SJSA1 (cell line): ENCODE data around the gene PHRF1. TPM values are rescaled to one million over a fixed set of nuclear protein-coding genes. Genes with fewer than 3 reads are reported as not detected.
A peak's percentile ranks its signal among the peaks of the same experiment; 100 is the strongest.
"Not testable (repeated sequence)": the region's sequence is repeated elsewhere in the genome, so short reads cannot be mapped to it uniquely, and the experiment has no call there.

Experiments
- DNase-seq, 2 experiments: peaks; one replicate each; pipeline ENCODE4 v3.0.0-alpha.2; 2015 to 2020; ENCODE audit warnings: low spot score in 2 of 2, low read depth in 1 of 2
- H3K27ac ChIP-seq: fragments of 250-450 bp; sonication (Bioruptor Pico); 2 replicates; pipeline ENCODE4 v1.5.1; 2020; ENCODE audit warnings: mild to moderate bottlenecking, moderate library complexity
- H3K27me3 ChIP-seq: fragments of 250-450 bp; sonication (Bioruptor Pico); replicated peaks from 2 replicates; pipeline ENCODE4 v1.5.1; 2020; ENCODE audit warnings: mild to moderate bottlenecking, moderate library complexity
- H3K36me3 ChIP-seq: fragments of 250-450 bp; sonication (Bioruptor Pico); 2 replicates; pipeline ENCODE4 v1.5.1; 2020; ENCODE audit warnings: mild to moderate bottlenecking
- H3K4me1 ChIP-seq: fragments of 250-450 bp; sonication (Bioruptor Pico); replicated peaks from 2 replicates; pipeline ENCODE4 v1.6.1; 2021; ENCODE audit warnings: mild to moderate bottlenecking
- H3K4me3 ChIP-seq: fragments of 250-450 bp; sonication (Bioruptor Pico); 2 replicates; pipeline ENCODE4 v1.5.1; 2020; ENCODE audit warnings: mild to moderate bottlenecking
- H3K9me3 ChIP-seq: fragments of 250-450 bp; sonication (Bioruptor Pico); replicated peaks from 2 replicates; pipeline ENCODE4 v1.5.1; 2020; ENCODE audit warnings: mild to moderate bottlenecking
- total RNA-seq: library from RNA; depleted of rRNA; stranded (reverse); fragments of >200 nt; shearing (Covaris generic); gene quantifications from 2 replicates; pipeline ENCODE4 v1.2.3, GENCODE V29; 2014

Gene PHRF1
- total RNA-seq, 1 experiment from 2014 or later = 21.7 TPM

DNA sequence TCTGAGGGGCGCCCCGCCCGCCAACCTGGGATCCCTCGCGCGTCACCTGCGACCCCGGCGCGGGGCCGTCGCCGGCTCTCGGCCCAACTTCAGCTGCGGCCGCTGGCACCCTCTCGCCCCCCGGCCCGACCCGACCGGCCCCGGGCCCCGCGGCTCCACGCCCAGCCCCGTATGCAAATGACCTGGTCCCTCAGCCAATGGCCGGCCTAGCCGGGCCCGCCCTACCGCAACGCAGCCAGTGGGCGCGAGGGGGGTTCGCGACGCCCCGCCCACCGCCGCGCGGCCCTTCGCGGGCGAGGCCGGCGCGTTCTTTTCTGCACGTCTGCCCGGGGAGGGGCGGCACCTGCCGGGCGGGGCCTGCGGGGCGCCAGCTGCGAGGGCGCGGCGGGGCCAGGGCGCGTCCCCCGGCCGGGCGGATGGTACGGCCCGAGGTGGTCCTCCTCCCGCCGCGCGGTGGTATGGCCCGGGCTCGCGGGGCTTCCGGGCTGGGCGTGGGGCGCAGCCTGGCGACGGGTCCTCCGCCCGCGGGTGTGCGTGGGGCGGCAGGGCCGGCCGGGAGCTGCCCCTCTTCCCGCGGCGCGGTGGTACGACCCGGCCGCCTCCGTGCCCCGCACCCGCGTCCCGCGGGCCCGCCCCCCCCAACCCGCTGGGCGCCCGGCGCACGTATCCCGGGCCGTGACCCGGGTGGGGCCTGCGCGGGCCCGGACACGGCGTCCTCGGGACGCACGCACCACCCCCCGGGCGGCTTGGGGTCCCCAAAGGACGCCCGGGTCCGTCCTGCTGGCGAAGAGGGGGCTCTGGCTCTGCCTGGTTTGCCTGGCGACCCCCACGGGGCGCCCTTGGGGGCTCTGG is 7.7 kb upstream of the PHRF1 start:
- Histone ChIP-seq H3K27ac (no peak overlapping the region), H3K4me3 (peak overlapping the region; percentile 58), H3K9me3 (no peaks in the 10 kb centered on the region), H3K27me3 (no peaks in the 10 kb centered on the region), H3K4me1 (peaks cover 6% of the 10 kb centered on the region), H3K36me3 (no peaks in the 10 kb centered on the region)
- DNase-seq = peak; percentile 73 to 80

DNA sequence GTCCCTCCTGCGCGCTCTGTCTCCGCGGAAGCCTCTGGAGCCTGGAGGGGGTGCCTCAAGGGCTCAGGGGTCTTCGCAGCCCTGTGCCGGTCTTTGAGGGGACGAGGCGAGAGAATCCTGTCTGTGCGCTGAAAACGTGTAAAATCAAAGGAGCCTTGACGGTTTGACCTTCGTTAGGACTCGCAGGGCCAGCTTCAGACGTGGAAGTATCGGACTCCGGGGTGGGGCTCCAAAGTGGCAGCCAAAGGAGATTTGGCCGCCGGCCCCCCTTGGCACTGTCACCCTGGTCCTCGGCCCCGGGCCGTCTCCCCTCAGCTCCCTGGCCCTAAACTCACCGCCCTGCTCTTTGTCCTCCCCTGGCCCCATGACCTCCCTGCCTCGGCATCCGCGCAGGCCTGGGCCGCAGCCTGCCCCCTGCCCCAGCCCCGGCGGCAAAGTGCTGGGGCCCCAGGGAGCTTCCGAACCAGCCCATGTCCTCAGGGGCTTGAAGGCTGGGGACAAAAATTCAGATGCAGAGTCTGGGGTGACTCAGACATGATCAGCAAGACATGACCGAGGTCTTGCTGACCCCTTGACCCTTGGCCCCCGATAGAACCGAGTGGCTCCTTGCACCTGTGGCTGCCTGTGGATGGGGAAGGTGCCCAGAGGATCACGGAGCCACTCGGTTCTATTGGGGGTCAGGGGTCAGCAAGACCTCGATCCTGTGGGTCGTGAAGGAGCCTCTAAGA is 6.9 kb upstream of the PHRF1 start:
- peaks cover 6% of the 10 kb centered on the region for H3K4me1 ChIP-seq
- H3K27ac ChIP-seq = no peak overlapping the region
- no peaks in the 10 kb centered on the region for H3K9me3 ChIP-seq
- no peaks in the 10 kb centered on the region for H3K36me3 ChIP-seq
- H3K4me3 ChIP-seq = peak overlapping the region; percentile 58
- H3K27me3 ChIP-seq = no peaks in the 10 kb centered on the region
- DNase-seq = no peak

DNA sequence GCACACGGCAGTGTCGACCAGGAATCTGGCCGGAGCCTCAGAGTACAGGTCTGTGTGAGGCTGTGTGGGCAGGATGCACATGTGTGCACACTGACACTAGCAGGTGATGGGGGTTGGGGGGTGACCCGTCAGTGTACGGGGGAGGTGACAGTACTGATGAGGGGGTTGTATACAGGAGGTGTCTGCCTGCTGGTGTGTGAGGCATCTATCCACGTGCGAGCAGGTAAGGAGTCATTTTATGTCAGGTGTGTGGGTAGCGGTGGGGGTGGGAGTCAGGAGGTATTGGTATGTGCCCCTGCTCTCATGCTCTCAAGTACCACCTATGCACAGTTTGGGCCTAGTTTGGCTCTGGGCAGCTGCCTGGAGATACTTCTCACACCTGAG is 4.5 kb upstream of the PHRF1 start:
- H3K27ac ChIP-seq = no peak overlapping the region
- DNase-seq = no peak
- H3K36me3 ChIP-seq = no peaks in the 10 kb centered on the region
- H3K4me3 ChIP-seq = no peak overlapping the region
- peaks cover 7% of the 10 kb centered on the region; the same call in 1 of the 2 replicates for H3K27me3 ChIP-seq
- peaks cover 12% of the 10 kb centered on the region for H3K4me1 ChIP-seq
- no peaks in the 10 kb centered on the region for H3K9me3 ChIP-seq

DNA sequence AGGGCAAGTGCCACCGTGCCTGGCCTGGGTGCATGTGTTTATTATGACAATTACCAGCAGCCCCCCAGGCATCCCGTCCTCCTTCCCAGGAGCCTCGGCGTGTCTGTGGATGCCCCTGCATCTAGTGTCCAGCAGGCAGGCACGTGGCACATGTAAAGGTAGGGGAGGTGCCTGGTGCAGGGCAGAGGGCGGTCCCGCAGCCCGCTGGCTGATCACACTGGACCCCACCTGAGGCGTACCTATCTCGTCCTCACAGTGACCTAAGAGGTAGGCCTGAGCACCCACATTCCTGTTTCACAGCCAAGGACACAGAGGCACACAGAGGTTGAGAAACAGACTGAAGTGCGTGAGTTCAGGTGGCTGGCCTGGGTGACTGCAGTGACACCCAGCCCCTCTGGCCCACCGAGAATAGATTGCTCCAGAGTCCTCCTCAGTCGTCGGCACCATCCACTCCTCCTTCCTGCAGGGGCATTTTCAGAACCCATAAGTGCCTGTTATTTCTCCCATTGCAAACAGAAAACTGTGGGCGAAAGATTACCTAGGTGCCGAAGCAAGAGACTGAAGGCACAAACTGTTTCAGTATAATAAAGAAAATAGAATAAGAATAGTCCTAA is 3.0 kb upstream of the PHRF1 start:
- Histone ChIP-seq H3K27me3 (peaks cover 7% of the 10 kb centered on the region; the same call in 1 of the 2 replicates), H3K27ac (no peak overlapping the region), H3K9me3 (no peaks in the 10 kb centered on the region), H3K4me1 (peaks cover 18% of the 10 kb centered on the region), H3K4me3 (no peak overlapping the region), H3K36me3 (no peaks in the 10 kb centered on the region)
- DNase-seq = no peak

DNA sequence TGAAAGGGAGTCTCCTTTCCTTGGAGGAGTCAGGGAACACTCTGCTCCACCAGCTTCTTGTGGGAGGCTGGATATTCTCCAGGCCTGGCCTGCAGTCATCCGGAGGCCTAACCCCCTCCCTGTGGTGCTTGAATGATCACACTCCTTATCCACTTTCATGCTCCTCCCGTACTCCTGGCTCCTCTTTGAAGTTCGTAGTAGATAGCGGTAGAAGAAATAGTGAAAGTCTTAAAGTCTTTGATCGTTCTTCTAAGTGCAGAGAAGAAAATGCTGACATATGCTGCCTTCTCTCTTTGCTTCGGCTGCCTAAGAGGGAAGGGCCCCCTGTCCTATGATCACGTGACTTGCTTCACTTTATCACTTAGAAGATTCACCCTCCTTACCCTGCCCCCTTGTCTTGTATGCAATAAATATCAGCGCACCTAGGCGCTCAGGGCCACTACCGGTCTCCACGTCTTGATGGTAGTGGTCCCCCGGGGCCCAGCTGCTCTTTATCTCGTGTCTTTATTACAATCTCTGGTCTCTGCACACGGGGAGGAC is 2.2 kb upstream of the PHRF1 start:
- H3K27ac ChIP-seq, H3K9me3 ChIP-seq, H3K36me3 ChIP-seq, H3K27me3 ChIP-seq, H3K4me3 ChIP-seq, DNase-seq: not testable (repeated sequence)
- peaks cover 15% of the 10 kb centered on the region for H3K4me1 ChIP-seq

DNA sequence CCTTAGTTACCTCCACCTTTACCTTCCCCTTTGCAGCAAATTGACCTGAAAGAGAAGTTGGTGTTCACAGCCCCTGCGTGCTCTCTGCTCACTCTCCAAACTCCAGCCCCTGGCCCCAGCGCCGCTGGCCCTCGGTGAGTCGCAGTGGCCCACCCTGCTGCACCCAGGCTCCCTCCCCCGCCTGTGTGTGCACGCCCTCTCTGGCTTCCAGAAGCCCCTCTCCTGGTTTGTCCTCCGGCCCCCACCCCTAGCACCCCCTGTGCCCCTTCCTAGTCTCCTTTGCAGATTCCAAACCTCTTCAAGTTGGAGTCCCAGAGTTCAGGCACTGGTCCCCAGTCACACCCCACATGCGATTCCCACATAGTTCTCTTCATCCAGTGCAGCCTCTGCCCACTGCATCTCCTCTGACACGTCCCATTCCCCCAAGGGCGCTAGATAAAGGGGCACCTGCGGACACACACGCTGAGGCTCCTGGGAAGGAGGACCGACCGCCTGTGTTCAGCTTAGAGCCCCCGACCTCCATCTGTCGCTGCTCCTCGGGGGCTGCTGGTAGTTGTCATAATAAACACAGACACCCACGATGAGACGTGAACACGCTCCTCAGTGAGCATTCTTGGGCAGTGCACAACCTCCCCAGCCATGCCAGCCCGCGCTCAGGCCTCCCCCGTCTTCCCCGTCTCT is 1.5 kb upstream of the PHRF1 start:
- peaks cover 7% of the 10 kb centered on the region; the same call in 1 of the 2 replicates for H3K27me3 ChIP-seq
- no peak overlapping the region for H3K27ac ChIP-seq
- no peaks in the 10 kb centered on the region for H3K36me3 ChIP-seq
- no peak for DNase-seq
- H3K4me3 ChIP-seq = peak overlapping the region; percentile 42; the same call in 1 of the 2 replicates
- peaks cover 13% of the 10 kb centered on the region for H3K4me1 ChIP-seq
- no peaks in the 10 kb centered on the region for H3K9me3 ChIP-seq

DNA sequence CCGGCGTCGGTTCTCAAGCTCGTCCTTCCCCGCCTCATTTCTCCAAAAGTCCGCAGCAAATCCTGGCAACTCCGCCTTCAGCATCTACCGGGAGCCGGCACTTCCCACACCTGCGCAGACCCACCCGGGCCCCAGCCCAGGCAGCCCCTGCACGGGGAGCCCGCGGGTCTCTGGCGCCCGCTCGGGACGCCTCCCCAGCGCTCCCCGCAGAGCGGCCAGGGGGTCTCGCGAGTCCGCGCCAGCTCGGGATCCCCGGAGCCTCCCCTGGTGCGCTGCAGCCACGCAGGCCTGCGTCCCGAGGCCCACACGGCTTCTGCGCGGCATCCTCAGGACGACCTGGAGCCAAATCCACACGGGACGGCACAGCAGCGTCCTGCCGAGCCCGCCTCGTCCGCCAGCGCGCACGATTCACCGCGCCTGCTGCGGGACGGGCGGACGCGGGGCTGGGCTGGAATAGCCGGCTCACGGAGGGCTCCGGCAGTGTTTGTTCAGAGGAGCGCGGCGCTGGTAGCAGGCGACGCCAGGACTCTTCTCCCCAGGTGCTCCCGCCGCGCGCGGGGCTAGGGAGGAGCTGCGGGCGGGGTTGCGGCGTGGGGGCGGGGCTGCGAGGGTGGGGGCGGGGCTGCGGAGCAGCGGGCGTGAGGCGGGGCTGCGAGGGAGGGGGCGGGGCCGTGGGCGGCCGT is 816 bp upstream of the PHRF1 start:
- Histone ChIP-seq H3K4me3 (peak overlapping the region; percentile 42), H3K27ac (no peak overlapping the region), H3K27me3 (peaks cover 7% of the 10 kb centered on the region; the same call in 1 of the 2 replicates), H3K9me3 (no peaks in the 10 kb centered on the region), H3K4me1 (peaks cover 13% of the 10 kb centered on the region), H3K36me3 (no peaks in the 10 kb centered on the region)
- DNase-seq = peak in 1 of 2 experiments; percentile 42

DNA sequence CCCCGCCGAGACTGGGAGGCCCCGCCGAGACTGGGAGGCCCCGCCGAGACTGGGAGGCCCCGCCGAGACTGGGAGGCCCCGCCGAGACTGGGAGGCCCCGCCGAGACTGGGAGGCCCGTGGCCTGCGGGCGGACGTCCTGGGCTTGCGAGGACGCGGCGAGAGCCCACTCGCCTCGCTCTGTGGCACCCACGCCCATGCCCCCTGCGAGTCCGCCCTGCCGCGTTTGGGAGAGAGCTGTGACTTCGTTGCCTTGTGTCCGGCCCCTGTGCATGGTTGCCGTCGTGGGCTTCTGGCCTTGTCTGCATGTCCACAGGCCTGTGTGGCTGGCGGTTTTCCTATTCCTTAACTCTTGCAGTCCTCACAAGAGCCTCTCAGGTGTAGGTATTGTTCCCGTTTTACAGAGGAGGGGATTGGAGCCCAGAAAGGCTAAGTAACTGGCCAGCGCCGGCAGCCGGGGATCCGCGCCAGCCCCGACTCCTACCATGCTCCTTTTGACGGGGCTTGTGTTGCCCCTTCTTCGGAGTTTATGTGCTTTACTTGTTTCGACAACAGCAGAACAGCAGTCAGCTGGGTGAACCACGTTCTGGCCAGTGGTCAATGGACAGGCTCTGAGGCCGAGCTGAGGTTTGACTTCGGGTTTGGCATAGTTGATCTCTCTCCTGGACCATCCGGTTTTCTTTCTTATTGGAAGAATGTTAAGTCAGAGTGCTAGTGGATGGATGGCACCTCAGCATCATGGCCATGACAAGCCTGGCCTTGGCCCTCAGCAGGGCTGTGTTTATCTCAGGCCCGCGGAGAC is 741 bp downstream of the PHRF1 start:
- Histone ChIP-seq H3K36me3 (no peaks in the 10 kb centered on the region), H3K4me3 (peak overlapping the region; percentile 78), H3K9me3 (no peaks in the 10 kb centered on the region), H3K4me1 (peaks cover 13% of the 10 kb centered on the region), H3K27ac (no peak overlapping the region), H3K27me3 (peaks cover 7% of the 10 kb centered on the region; the same call in 1 of the 2 replicates)
- no peak for DNase-seq

DNA sequence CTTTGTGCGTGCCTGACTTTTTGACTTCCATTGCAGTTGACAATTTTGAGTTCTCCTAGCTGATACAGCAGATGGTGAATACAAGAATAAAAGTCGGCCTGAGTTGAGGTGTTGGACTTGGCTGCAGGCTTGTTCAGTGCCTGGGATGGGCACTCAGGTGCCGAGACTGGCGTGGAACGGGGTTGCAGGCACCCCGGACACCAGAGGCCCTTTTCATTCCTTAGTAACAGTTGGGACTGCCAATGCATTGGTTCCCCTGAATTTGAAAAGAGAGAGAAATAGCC is 1.3 kb downstream of the PHRF1 start:
- Histone ChIP-seq H3K4me3 (peak overlapping the region; percentile 78), H3K27me3 (peaks cover 7% of the 10 kb centered on the region; the same call in 1 of the 2 replicates), H3K4me1 (peaks cover 13% of the 10 kb centered on the region), H3K9me3 (no peaks in the 10 kb centered on the region), H3K27ac (no peak overlapping the region), H3K36me3 (no peaks in the 10 kb centered on the region; the same call in 1 of the 2 replicates)
- no peak for DNase-seq

DNA sequence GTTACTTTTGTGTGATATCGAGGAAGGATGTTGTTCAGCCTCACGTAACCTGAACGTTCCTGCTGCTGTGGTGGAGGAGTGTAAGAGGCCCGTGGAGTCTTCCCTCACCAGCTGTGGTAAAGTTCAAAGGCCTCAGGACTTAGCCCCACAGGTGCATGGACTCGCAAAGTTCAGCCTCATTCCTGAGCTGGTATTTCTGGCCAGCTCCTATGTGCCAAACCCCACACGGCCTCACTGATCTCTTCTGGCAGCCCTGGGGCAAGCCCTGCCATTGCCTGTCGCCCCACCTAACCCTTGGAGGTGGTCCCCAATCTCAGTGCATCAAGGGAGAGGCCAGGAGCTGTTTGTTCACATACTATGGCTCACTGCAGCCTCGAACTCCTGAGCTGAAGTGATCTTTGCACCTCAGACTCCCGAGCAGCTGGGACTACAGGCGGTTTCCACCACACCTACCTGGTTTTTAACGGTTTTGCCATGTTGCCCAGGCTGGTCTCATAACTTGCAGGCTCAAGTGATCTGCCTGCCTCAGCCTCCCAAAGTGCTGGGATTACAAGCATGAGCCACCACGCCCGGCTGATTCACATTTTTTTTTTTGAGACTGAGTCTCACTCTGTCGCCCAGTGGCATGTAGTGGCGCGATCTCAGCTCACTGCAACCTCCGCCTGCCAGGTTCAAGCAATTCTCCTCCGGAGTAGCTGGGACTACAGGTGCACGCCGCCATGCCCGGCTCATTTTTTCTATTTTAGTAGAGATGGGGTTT is 2.2 kb downstream of the PHRF1 start:
- peaks cover 7% of the 10 kb centered on the region; the same call in 1 of the 2 replicates for H3K27me3 ChIP-seq
- H3K27ac ChIP-seq = no peak overlapping the region
- peaks cover 7% of the 10 kb centered on the region for H3K36me3 ChIP-seq
- no peak overlapping the region for H3K4me3 ChIP-seq
- DNase-seq = no peak
- no peaks in the 10 kb centered on the region for H3K9me3 ChIP-seq
- peaks cover 13% of the 10 kb centered on the region for H3K4me1 ChIP-seq

DNA sequence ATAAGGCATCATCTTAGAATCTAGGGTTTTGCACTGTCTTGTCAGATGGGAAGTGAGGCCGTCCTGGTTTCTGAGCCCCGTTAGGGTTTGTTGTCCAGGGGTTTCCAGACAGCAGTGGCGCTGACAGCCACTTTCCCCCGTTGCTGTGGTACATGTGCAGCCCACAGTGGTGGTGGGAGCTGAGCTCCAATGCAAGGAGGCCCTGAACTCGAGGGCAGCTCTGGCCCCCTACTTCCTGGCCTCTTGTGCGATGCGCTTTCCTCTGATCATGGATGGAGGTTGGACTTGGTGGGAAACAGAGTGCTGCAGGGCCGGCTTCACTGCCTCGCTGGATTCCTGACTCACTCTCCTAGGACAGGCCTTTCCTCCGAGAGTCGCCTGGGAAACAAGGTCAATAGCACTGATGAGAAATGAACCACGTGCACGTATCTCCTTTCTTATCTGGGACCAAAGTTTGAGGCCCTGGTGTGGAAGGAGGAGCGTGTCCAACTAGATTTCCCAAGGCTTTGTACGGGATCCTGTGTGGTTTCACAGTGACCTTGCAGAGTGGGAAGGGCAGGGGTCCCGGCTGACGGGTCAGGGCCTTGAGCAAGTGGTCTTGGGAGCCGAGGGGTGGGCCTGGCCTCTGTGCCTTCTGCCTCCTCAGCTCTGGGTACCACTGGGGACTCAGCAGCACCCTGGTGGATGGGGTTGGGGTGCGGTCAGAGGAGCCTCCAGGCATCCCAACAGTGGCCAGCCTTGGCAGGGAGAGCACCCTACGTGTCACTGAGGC is 3.7 kb downstream of the PHRF1 start:
- Histone ChIP-seq H3K4me1 (peaks cover 12% of the 10 kb centered on the region), H3K27ac (no peak overlapping the region), H3K36me3 (peaks cover 8% of the 10 kb centered on the region), H3K9me3 (no peaks in the 10 kb centered on the region), H3K27me3 (peaks cover 5% of the 10 kb centered on the region; the same call in 1 of the 2 replicates), H3K4me3 (no peak overlapping the region)
- DNase-seq = no peak
